ENCODE data around the gene EPB41L4B.

GRCh38 chr9:109246533-109246932, 74.3 kb downstream of the EPB41L4B start:
- TF ChIP-seq RARB (CRISPR knock-in tag; IDR thresholded peaks at IDR 0.05) (no peak), ZFP30 (CRISPR knock-in tag; IDR thresholded peaks at IDR 0.05) (no peak), ZNF565 (CRISPR knock-in tag; conservative IDR thresholded peaks at IDR 0.05; ENCODE audit: low read depth) (no peak), PPARA (CRISPR knock-in tag; IDR thresholded peaks at IDR 0.05; ENCODE audit: borderline replicate concordance) (no peak)
